Measurements from ENCODE around the gene MOB3A.

MOB3A gene

GRCh38 chr19:2041433-2041682 lies 54.8 kb downstream of the MOB3A start:
- H3K4me3 ChIP-seq (ENCODE audit: low read depth, low read length): no peak overlapping the region
- DNase-seq (ENCODE audit: low read depth): no peak
- TF ChIP-seq MAX (IDR thresholded peaks at IDR 0.05; ENCODE audit: low read depth, low read length) (no peak), MYC (IDR thresholded peaks at IDR 0.05; ENCODE audit: low read depth, low read length) (no peak), CTCF (IDR thresholded peaks at IDR 0.05; ENCODE audit: low read depth, low read length) (no peak), POLR2A (IDR thresholded peaks at IDR 0.05; ENCODE audit: extremely low read depth, insufficient read length) (no peak)

- no peak overlapping the region for H3K4me3 ChIP-seq (ENCODE audit: low read depth, low read length)
- DNase-seq (ENCODE audit: low read depth): no peak
- TF ChIP-seq POLR2A (IDR thresholded peaks at IDR 0.05; ENCODE audit: extremely low read depth, insufficient read length): no peak
- no peak for TF ChIP-seq MAX (IDR thresholded peaks at IDR 0.05; ENCODE audit: low read depth, low read length)
- TF ChIP-seq CTCF (IDR thresholded peaks at IDR 0.05; ENCODE audit: low read depth, low read length): no peak
- no peak for TF ChIP-seq MYC (IDR thresholded peaks at IDR 0.05; ENCODE audit: low read depth, low read length)
Measured at GRCh38 chr19:2040647-2041432, 55.3 kb downstream of the MOB3A start.

GRCh38 chr19:2039959-2040646 lies 56.0 kb downstream of the MOB3A start:
- TF ChIP-seq CTCF (IDR thresholded peaks at IDR 0.05; ENCODE audit: low read depth, low read length) (no peak), MAX (IDR thresholded peaks at IDR 0.05; ENCODE audit: low read depth, low read length) (no peak), MYC (IDR thresholded peaks at IDR 0.05; ENCODE audit: low read depth, low read length) (no peak), POLR2A (IDR thresholded peaks at IDR 0.05; ENCODE audit: extremely low read depth, insufficient read length) (no peak)
- DNase-seq (ENCODE audit: low read depth): no peak
- no peak overlapping the region for H3K4me3 ChIP-seq (ENCODE audit: low read depth, low read length)

GRCh38 chr19:2039089-2039958 lies 56.8 kb downstream of the MOB3A start:
- DNase-seq (ENCODE audit: low read depth): no peak
- TF ChIP-seq CTCF (IDR thresholded peaks at IDR 0.05; ENCODE audit: low read depth, low read length) (no peak), MAX (IDR thresholded peaks at IDR 0.05; ENCODE audit: low read depth, low read length) (no peak), POLR2A (IDR thresholded peaks at IDR 0.05; ENCODE audit: extremely low read depth, insufficient read length) (no peak), MYC (IDR thresholded peaks at IDR 0.05; ENCODE audit: low read depth, low read length) (no peak)
- H3K4me3 ChIP-seq (ENCODE audit: low read depth, low read length): no peak overlapping the region

- TF ChIP-seq POLR2A (IDR thresholded peaks at IDR 0.05; ENCODE audit: extremely low read depth, insufficient read length) (no peak), MYC (IDR thresholded peaks at IDR 0.05; ENCODE audit: low read depth, low read length) (no peak), CTCF (IDR thresholded peaks at IDR 0.05; ENCODE audit: low read depth, low read length) (no peak), MAX (IDR thresholded peaks at IDR 0.05; ENCODE audit: low read depth, low read length) (no peak)
- no peak overlapping the region for H3K4me3 ChIP-seq (ENCODE audit: low read depth, low read length)
- DNase-seq (ENCODE audit: low read depth): no peak
Measured at GRCh38 chr19:2038284-2039088, 57.6 kb downstream of the MOB3A start.

Measured in NB4 (cell line).